HepG2 (cell line): Measurements from ENCODE around the gene PRKN. TPM values are rescaled to one million over a fixed set of nuclear protein-coding genes. Genes with fewer than 3 reads are reported as not detected.

ENCODE experiments used
- ARHGAP35 ChIP-seq: sonication (generic); formaldehyde crosslinking; IDR thresholded peaks from 2 replicates; pipeline ENCODE4 v1.9.0; 2022; ENCODE audit warnings: mild to moderate bottlenecking, inconsistent platforms, moderate library complexity, missing genetic modification reagents, borderline replicate concordance
- FOXC1 ChIP-seq: sonication (generic); formaldehyde crosslinking; IDR thresholded peaks from 2 replicates; pipeline ENCODE4 v1.8.0; 2022; ENCODE audit warnings: mild to moderate bottlenecking, missing genetic modification reagents, borderline replicate concordance
- FOXP4 ChIP-seq: sonication (generic); formaldehyde crosslinking; IDR thresholded peaks from 2 replicates; pipeline ENCODE4 v1.4.0; 2020; ENCODE audit warnings: missing genetic modification reagents
- FUBP1 ChIP-seq: sonication (generic); formaldehyde crosslinking; IDR thresholded peaks from 2 replicates; pipeline ENCODE4 v1.5.1; 2020; ENCODE audit warnings: missing genetic modification reagents, mild to moderate bottlenecking, borderline replicate concordance
- RORA ChIP-seq: sonication (generic); formaldehyde crosslinking; IDR thresholded peaks from 2 replicates; pipeline ENCODE4 v1.5.0; 2020; ENCODE audit warnings: mild to moderate bottlenecking, missing genetic modification reagents, moderate library complexity
- TRAFD1 ChIP-seq: sonication (generic); formaldehyde crosslinking; IDR thresholded peaks from 2 replicates; pipeline ENCODE4 v1.5.1; 2020; ENCODE audit warnings: missing genetic modification reagents, mild to moderate bottlenecking, borderline replicate concordance
- ZNF101 ChIP-seq: sonication (generic); formaldehyde crosslinking; IDR thresholded peaks from 2 replicates; pipeline ENCODE4 v1.4.0; 2020; ENCODE audit warnings: mild to moderate bottlenecking, low read depth, missing genetic modification reagents, borderline replicate concordance
- ZNF138 ChIP-seq: sonication (generic); formaldehyde crosslinking; IDR thresholded peaks from 2 replicates; pipeline ENCODE4 v1.5.0; 2020; ENCODE audit warnings: mild to moderate bottlenecking, low read depth, missing genetic modification reagents
- ZNF558 ChIP-seq: sonication (generic); formaldehyde crosslinking; IDR thresholded peaks from 2 replicates; pipeline ENCODE4 v1.9.0; 2022; ENCODE audit warnings: mild to moderate bottlenecking, missing genetic modification reagents, borderline replicate concordance
- polyA plus RNA-seq, 8 experiments: library from polyadenylated mRNA; depleted of rRNA in 3 of 8; stranded (reverse) in 7 of 8; unstranded in 1 of 8; fragments of >200 nt; fragmentation: Illumina TruSeq in 4 of 8; extraction: Trizol in 4 of 8; gene quantifications; 2 replicates each; pipeline versions ENCODE4 v1.2.1 to v1.2.3, GENCODE V29; 2011 to 2016; ENCODE audit warnings: low read depth in 4 of 8, missing spikeins in 1 of 8, mixed read lengths in 1 of 8; ENCODE audit not compliant: insufficient read depth in 1 of 8
- total RNA-seq, 5 experiments: library from RNA; depleted of rRNA; stranded (reverse); fragments of >200 nt; fragmentation: Illumina TruSeq; extraction: Trizol; gene quantifications; 2 replicates each; pipeline ENCODE4 v1.2.3, GENCODE V29; 2016; ENCODE audit warnings: low read depth in 1 of 5

Gene PRKN
- total and polyA plus RNA-seq, 2 of the 13 experiments (the other 11 are each of a cell fraction or from before 2014, with no cell fraction given) = 0.31 to 0.44 TPM

DNA sequence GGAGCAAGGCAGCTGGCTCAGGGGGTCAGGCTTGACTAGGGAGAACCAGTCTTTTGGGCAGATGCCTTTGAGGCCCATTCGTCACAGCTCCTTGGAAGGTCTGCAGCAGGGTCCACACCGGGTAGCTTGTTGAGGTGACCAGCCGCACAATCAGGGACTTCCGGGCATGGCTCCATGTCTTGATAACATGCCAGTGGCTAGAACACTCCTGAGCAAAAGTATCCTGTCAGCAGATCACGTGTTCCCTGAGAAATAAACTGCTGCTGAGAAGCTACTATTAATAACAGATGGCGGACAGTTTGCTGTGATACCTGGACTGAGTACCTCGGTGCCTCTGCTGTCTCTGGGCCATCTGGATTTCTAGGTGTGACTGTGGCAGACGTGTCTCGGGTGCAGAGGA is 235.9 kb downstream of the PRKN start (continued):
- TF ChIP-seq TRAFD1 (CRISPR knock-in tag) (no peak), ZNF138 (CRISPR knock-in tag) (no peak), ZNF101 (CRISPR knock-in tag) (no peak), RORA (CRISPR knock-in tag) (no peak), FOXC1 (CRISPR knock-in tag) (no peak), FOXP4 (CRISPR knock-in tag) (no peak), ARHGAP35 (CRISPR knock-in tag) (no peak), FUBP1 (no peak), ZNF558 (no peak)
